Endothelial cell of umbilical vein (primary cell): Measurements from ENCODE around the gene ZBTB7C. TPM values are rescaled to one million over a fixed set of nuclear protein-coding genes. Genes with fewer than 3 reads are reported as not detected.

ENCODE experiments used
- BruUV-seq: library from RNA; stranded (reverse); fragments of 400-500 nt; replicated peaks from 2 replicates; lab custom pipeline; 2021; lab: Mats Ljungman, UMichigan
- CTCF ChIA-PET: fragments of 300-600, 350-600 bp; sonication (Branson Sonifier 250); formaldehyde crosslinking; loops from one replicate; lab custom pipeline; 2021; ENCODE audit warnings: antibody characterized with exemption, inconsistent platforms; lab: Charles Lee
- POLR2A ChIA-PET: fragments of 300-600, 350-600 bp; sonication (Branson Sonifier 250); formaldehyde crosslinking; loops from one replicate; lab custom pipeline; 2021; ENCODE audit warnings: antibody characterized with exemption, inconsistent platforms; lab: Charles Lee
- DNase-seq: peaks from one replicate; pipeline ENCODE4 v3.0.0-alpha.2; 2011; ENCODE audit warnings: low read depth, low spot score
- FAIRE-seq: peaks from 2 replicates; lab custom pipeline; 2011; peaks lifted over from hg19 to GRCh38; lab: Jason Lieb, UNC
- H2AFZ ChIP-seq: 2 replicates; pipeline ENCODE4 v1.6.0; 2012; ENCODE audit warnings: low read depth, low read length, control low read depth, inconsistent platforms
- H3K27ac ChIP-seq: 2 replicates; pipeline ENCODE4 v1.5.1; 2011; ENCODE audit warnings: low read depth, mild to moderate bottlenecking, control low read depth, low read length, moderate library complexity; ENCODE audit not compliant: insufficient read depth
- H3K27me3 ChIP-seq, 2 experiments: 2 replicates each; pipeline versions ENCODE4 v1.6.0 to v1.6.1; 2011; ENCODE audit warnings: low read length in 2 of 2, mixed read lengths in 1 of 2; ENCODE audit not compliant: control insufficient read depth in 2 of 2, insufficient read depth in 2 of 2
- H3K36me3 ChIP-seq, 2 experiments: 2 replicates in 1 of 2; 3 replicates in 1 of 2; pipeline ENCODE4 v1.5.1; 2011; ENCODE audit warnings: low read length in 2 of 2, mild to moderate bottlenecking in 1 of 2, moderate library complexity in 1 of 2; ENCODE audit not compliant: control insufficient read depth in 2 of 2, insufficient read depth in 2 of 2; ENCODE audit errors: extremely low read depth in 1 of 2
- H3K4me1 ChIP-seq: 3 replicates; pipeline ENCODE4 v1.5.1; 2011; ENCODE audit warnings: mild to moderate bottlenecking, low read length; ENCODE audit not compliant: control insufficient read depth, insufficient read depth; ENCODE audit errors: extremely low read depth
- H3K4me2 ChIP-seq: 2 replicates; pipeline ENCODE4 v1.6.1; 2011; ENCODE audit warnings: low read length, control low read depth, mixed read lengths; ENCODE audit not compliant: insufficient read depth
- H3K4me3 ChIP-seq, 3 experiments: fragments of 200-600 bp in 1 of 3; sonication (generic), shearing (Covaris generic) in 1 of 3; replicated peaks in 1 of 3; 2 replicates each; pipeline ENCODE4 v1.5.1; 2011 to 2016; ENCODE audit warnings: control low read depth in 3 of 3, low read length in 3 of 3, mild to moderate bottlenecking in 2 of 3, inconsistent platforms in 1 of 3, low read depth in 1 of 3, moderate library complexity in 1 of 3; ENCODE audit not compliant: insufficient read depth in 1 of 3
- H3K79me2 ChIP-seq: 2 replicates; pipeline ENCODE4 v1.6.0; 2012; ENCODE audit warnings: low read length, inconsistent platforms; ENCODE audit not compliant: control insufficient read depth, insufficient read depth
- H3K9ac ChIP-seq: replicated peaks from 2 replicates; pipeline ENCODE3; 2011; ENCODE audit warnings: low read length, control low read depth; ENCODE audit not compliant: insufficient read depth; ENCODE audit errors: extremely low read depth
- H3K9me1 ChIP-seq: replicated peaks from 3 replicates; pipeline ENCODE4 v1.6.0; 2011; ENCODE audit warnings: mild to moderate bottlenecking, low read length; ENCODE audit not compliant: control insufficient read depth, insufficient read depth; ENCODE audit errors: extremely low read depth
- H3K9me3 ChIP-seq: replicated peaks from 2 replicates; pipeline ENCODE4 v1.5.1; 2012; ENCODE audit warnings: low read length, inconsistent platforms; ENCODE audit not compliant: control insufficient read depth, insufficient read depth
- H4K20me1 ChIP-seq: replicated peaks from 2 replicates; pipeline ENCODE3; 2011; ENCODE audit warnings: mild to moderate bottlenecking, low read length; ENCODE audit not compliant: control insufficient read depth, insufficient read depth; ENCODE audit errors: extremely low read depth
- EZH2 ChIP-seq: IDR thresholded peaks from 2 replicates; pipeline ENCODE4 v1.6.1; 2012; ENCODE audit warnings: borderline replicate concordance, low read depth, mild to moderate bottlenecking, moderate library complexity, low read length, inconsistent platforms; ENCODE audit not compliant: severe bottlenecking
- FOS ChIP-seq: IDR thresholded peaks from 2 replicates; pipeline ENCODE4 v1.6.1; 2011; ENCODE audit warnings: mild to moderate bottlenecking, low read length, moderate library complexity, borderline replicate concordance; ENCODE audit not compliant: insufficient read depth
- GATA2 ChIP-seq: IDR thresholded peaks from 2 replicates; pipeline ENCODE4 v1.7.0; 2011; ENCODE audit warnings: low read depth, mild to moderate bottlenecking, moderate library complexity, mixed read lengths, low read length; ENCODE audit not compliant: insufficient read length, insufficient read depth
- JUN ChIP-seq: IDR thresholded peaks from 2 replicates; pipeline ENCODE4 v1.6.1; 2011; ENCODE audit warnings: borderline replicate concordance, low read depth; ENCODE audit not compliant: insufficient read length, insufficient read depth
- MAX ChIP-seq: IDR thresholded peaks from 2 replicates; pipeline ENCODE4 v1.6.1; 2011; ENCODE audit not compliant: insufficient read depth, insufficient read length
- MYC ChIP-seq: IDR thresholded peaks from one replicate; pipeline ENCODE4 v1.6.1; 2011; ENCODE audit warnings: mild to moderate bottlenecking, low read depth, low read length
- POLR2A ChIP-seq: IDR thresholded peaks from 2 replicates; pipeline ENCODE4 v1.6.1; 2012; ENCODE audit warnings: low read depth, mild to moderate bottlenecking, control low read depth, low read length
- POLR2AphosphoS5 ChIP-seq: IDR thresholded peaks from 2 replicates; pipeline ENCODE4 v1.6.1; 2012; ENCODE audit warnings: low read depth, mild to moderate bottlenecking, control low read depth, low read length, moderate library complexity; ENCODE audit not compliant: insufficient read depth
- dilution Hi-C: fragments of 300-500 bp; cut with MboI; formaldehyde crosslinking; loops from one replicate; pipeline ENCODE4 v1.15.0; 2019; ENCODE audit warnings: low sequenced_read_pairs; ENCODE audit not compliant: extremely low pct_ligation_motif_present
- intact Hi-C: fragments of 100-400 bp; cut with micrococcal nuclease; formaldehyde crosslinking; loops from one replicate; pipeline ENCODE4 v1.10.0; 2022
- polyA plus RNA-seq, 4 experiments: library from polyadenylated mRNA; depleted of rRNA in 3 of 4; stranded (reverse) in 3 of 4; unstranded in 1 of 4; fragments of >200 nt; gene quantifications; 2 replicates each; pipeline versions ENCODE4 v1.2.1 to v1.2.3, GENCODE V29; 2011 to 2012; ENCODE audit warnings: missing spikeins in 1 of 4
- total RNA-seq: library from RNA; stranded (reverse); gene quantifications from 2 replicates; pipeline ENCODE4 v1.2.3, GENCODE V29; 2021
- TF ChIP-seq, protein P1 (sequence below), 2 donors: IDR thresholded peaks; 1 replicate in 1 of 2; 2 replicates in 1 of 2; pipeline ENCODE4 v1.5.1; 2011; ENCODE audit warnings: low read length in 2 of 2, mild to moderate bottlenecking in 2 of 2, moderate library complexity in 2 of 2, control low read depth in 1 of 2, inconsistent platforms in 1 of 2, low read depth in 1 of 2; ENCODE audit not compliant: insufficient read depth in 1 of 2; ENCODE audit errors: extremely low read depth in 1 of 2

ZBTB7C gene
- total and polyA plus RNA-seq, 2 donors (not counting 3 experiments of a cell fraction or from before 2014, with no cell fraction given) = not detected

GRCh38 chr18:48090702-48091101, 318.5 kb downstream of the ZBTB7C start:
- Histone ChIP-seq H3K4me1 (no peaks in the 10 kb centered on the region), H3K27me3 (peaks cover 0 to under 1% of the 10 kb centered on the region in 2 experiments), H3K79me2 (no peaks in the 10 kb centered on the region), H3K4me3 (no peak overlapping the region), H3K9me1 (no peaks in the 10 kb centered on the region), H2AFZ (no peak overlapping the region), H3K27ac (no peak overlapping the region), H3K36me3 (no peaks in the 10 kb centered on the region), H3K4me2 (no peak overlapping the region), H3K9me3 (no peaks in the 10 kb centered on the region), H3K9ac (no peak overlapping the region), H4K20me1 (no peaks in the 10 kb centered on the region)
- intact Hi-C loops = no loop called here
- dilution Hi-C loops = no loop called here
- no TSS peak for BruUV-seq
- ChIA-PET CTCF (no interaction called here), POLR2A (no interaction called here)
- FAIRE-seq = no peak
- DNase-seq = no peak
- TF ChIP-seq EZH2 (no peak), MYC (no peak), POLR2AphosphoS5 (no peak), MAX (no peak), JUN (no peak), GATA2 (no peak), FOS (no peak), POLR2A (no peak)
- TF ChIP-seq, protein P1, sequence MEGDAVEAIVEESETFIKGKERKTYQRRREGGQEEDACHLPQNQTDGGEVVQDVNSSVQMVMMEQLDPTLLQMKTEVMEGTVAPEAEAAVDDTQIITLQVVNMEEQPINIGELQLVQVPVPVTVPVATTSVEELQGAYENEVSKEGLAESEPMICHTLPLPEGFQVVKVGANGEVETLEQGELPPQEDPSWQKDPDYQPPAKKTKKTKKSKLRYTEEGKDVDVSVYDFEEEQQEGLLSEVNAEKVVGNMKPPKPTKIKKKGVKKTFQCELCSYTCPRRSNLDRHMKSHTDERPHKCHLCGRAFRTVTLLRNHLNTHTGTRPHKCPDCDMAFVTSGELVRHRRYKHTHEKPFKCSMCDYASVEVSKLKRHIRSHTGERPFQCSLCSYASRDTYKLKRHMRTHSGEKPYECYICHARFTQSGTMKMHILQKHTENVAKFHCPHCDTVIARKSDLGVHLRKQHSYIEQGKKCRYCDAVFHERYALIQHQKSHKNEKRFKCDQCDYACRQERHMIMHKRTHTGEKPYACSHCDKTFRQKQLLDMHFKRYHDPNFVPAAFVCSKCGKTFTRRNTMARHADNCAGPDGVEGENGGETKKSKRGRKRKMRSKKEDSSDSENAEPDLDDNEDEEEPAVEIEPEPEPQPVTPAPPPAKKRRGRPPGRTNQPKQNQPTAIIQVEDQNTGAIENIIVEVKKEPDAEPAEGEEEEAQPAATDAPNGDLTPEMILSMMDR (IDR thresholded peaks at IDR 0.05; ENCODE audit: extremely low read depth in 1 of 2, insufficient read depth in 1 of 2, low read depth in 1 of 2, low read length in 2 of 2) = no peak
